Keratinocyte (primary cell): Measurements from ENCODE around the gene SFT2D1. TPM values are rescaled to one million over a fixed set of nuclear protein-coding genes. Genes with fewer than 3 reads are reported as not detected.

Experiments
- DNase-seq: peaks from one replicate; pipeline ENCODE4 v3.0.0-alpha.2; 2011; ENCODE audit warnings: low read depth, missing footprints, low spot score
- FAIRE-seq: peaks from 2 replicates; lab custom pipeline; 2011; peaks lifted over from hg19 to GRCh38; lab: Jason Lieb, UNC
- H2AFZ ChIP-seq: 2 replicates; pipeline ENCODE4 v1.6.0; 2012; ENCODE audit warnings: low read length, control low read depth, inconsistent platforms; ENCODE audit not compliant: control insufficient read depth
- H3K27ac ChIP-seq: 2 replicates; pipeline ENCODE4 v1.5.1; 2011; ENCODE audit warnings: low read length; ENCODE audit not compliant: control insufficient read depth, insufficient read depth
- H3K27me3 ChIP-seq: 3 replicates; pipeline ENCODE4 v1.6.0; 2011; ENCODE audit warnings: low read length; ENCODE audit not compliant: control insufficient read depth, insufficient read depth; ENCODE audit errors: extremely low read depth
- H3K36me3 ChIP-seq, 2 experiments: 2 replicates in 1 of 2; 3 replicates in 1 of 2; pipeline ENCODE4 v1.5.1; 2011; ENCODE audit warnings: low read length in 2 of 2, mild to moderate bottlenecking in 1 of 2; ENCODE audit not compliant: control insufficient read depth in 2 of 2, insufficient read depth in 2 of 2; ENCODE audit errors: extremely low read depth in 1 of 2
- H3K4me1 ChIP-seq: 3 replicates; pipeline ENCODE4 v1.5.1; 2011; ENCODE audit warnings: low read length; ENCODE audit not compliant: control insufficient read depth, insufficient read depth; ENCODE audit errors: extremely low read depth
- H3K4me2 ChIP-seq: 3 replicates; pipeline ENCODE4 v1.6.0; 2011; ENCODE audit warnings: low read depth, low read length; ENCODE audit not compliant: control insufficient read depth, insufficient read depth; ENCODE audit errors: extremely low read depth
- H3K4me3 ChIP-seq, 3 experiments: fragments of 200-600 bp in 1 of 3; sonication (generic) in 1 of 3; 2 replicates in 2 of 3; 3 replicates in 1 of 3; pipeline ENCODE4 v1.5.1; 2011 to 2016; ENCODE audit warnings: low read length in 3 of 3, mild to moderate bottlenecking in 3 of 3, control low read depth in 2 of 3, inconsistent platforms in 1 of 3, low read depth in 1 of 3, mixed read lengths in 1 of 3, mixed run types in 1 of 3, moderate library complexity in 1 of 3; ENCODE audit not compliant: control insufficient read depth in 2 of 3, insufficient read depth in 2 of 3; ENCODE audit errors: extremely low read depth in 1 of 3
- H3K79me2 ChIP-seq: 2 replicates; pipeline ENCODE4 v1.6.0; 2012; ENCODE audit warnings: low read length; ENCODE audit not compliant: control insufficient read depth, insufficient read depth
- H3K9ac ChIP-seq: 3 replicates; pipeline ENCODE4 v1.6.0; 2011; ENCODE audit warnings: low read length; ENCODE audit not compliant: control insufficient read depth, insufficient read depth; ENCODE audit errors: extremely low read depth
- H3K9me1 ChIP-seq: 3 replicates; pipeline ENCODE4 v1.6.0; 2011; ENCODE audit warnings: low read length; ENCODE audit not compliant: control insufficient read depth, insufficient read depth; ENCODE audit errors: extremely low read depth
- H3K9me3 ChIP-seq: 2 replicates; pipeline ENCODE4 v1.5.1; 2012; ENCODE audit warnings: low read depth, low read length; ENCODE audit not compliant: control insufficient read depth
- H4K20me1 ChIP-seq: 3 replicates; pipeline ENCODE4 v1.6.0; 2011; ENCODE audit warnings: low read length; ENCODE audit not compliant: control insufficient read depth, insufficient read depth; ENCODE audit errors: extremely low read depth
- CTCF ChIP-seq, 3 experiments: IDR thresholded peaks in 1 of 3; conservative IDR thresholded peaks in 1 of 3; optimal IDR thresholded peaks in 1 of 3; 2 replicates in 2 of 3; 3 replicates in 1 of 3; pipeline versions ENCODE3 to v1.5.1; 2011; ENCODE audit warnings: low read length in 3 of 3, mild to moderate bottlenecking in 3 of 3, moderate library complexity in 2 of 3, control low read depth in 1 of 3, inconsistent platforms in 1 of 3; ENCODE audit not compliant: insufficient read depth in 2 of 3; ENCODE audit errors: extremely low read depth in 1 of 3
- EZH2 ChIP-seq: IDR thresholded peaks from one replicate; pipeline ENCODE4 v1.6.1; 2012; ENCODE audit warnings: inconsistent platforms, mild to moderate bottlenecking, low read length, moderate library complexity
- dilution Hi-C: fragments of 300-500 bp; cut with MboI; formaldehyde crosslinking; loops from one replicate; pipeline ENCODE4 v1.7.0; 2020; ENCODE audit warnings: low sequenced_read_pairs; ENCODE audit not compliant: extremely low pct_ligation_motif_present
- polyA plus RNA-seq, 5 experiments: library from polyadenylated mRNA; depleted of rRNA in 3 of 5; stranded (reverse) in 3 of 5; stranded (forward) in 1 of 5; unstranded in 1 of 5; fragments of >200 nt; gene quantifications; 1 replicate in 1 of 5; 2 replicates in 3 of 5; 3 replicates in 1 of 5; pipeline versions ENCODE4 v1.2.1 to v1.2.3, GENCODE V29; 2011 to 2012; ENCODE audit warnings: missing spikeins in 2 of 5, low read depth in 1 of 5, low replicate concordance in 1 of 5

The SFT2D1 gene
- polyA plus RNA-seq, 1 donor (not counting 4 experiments of a cell fraction or from before 2014, with no cell fraction given): 84.3 TPM

- Histone ChIP-seq H3K27me3 (peaks cover 14% of the 10 kb centered on the region), H3K9me3 (no peaks in the 10 kb centered on the region), H3K4me2 (no peak overlapping the region), H3K36me3 (no peaks in the 10 kb centered on the region), H3K9me1 (no peaks in the 10 kb centered on the region), H3K27ac (no peak overlapping the region), H3K79me2 (no peaks in the 10 kb centered on the region), H3K4me1 (no peaks in the 10 kb centered on the region), H3K4me3 (no peak overlapping the region), H2AFZ (no peak overlapping the region), H3K9ac (no peak overlapping the region), H4K20me1 (no peaks in the 10 kb centered on the region)
- FAIRE-seq (no peak), DNase-seq (no peak)
- dilution Hi-C loops: no loop called here
- TF ChIP-seq EZH2: no peak
- TF ChIP-seq CTCF (optimal IDR thresholded peaks at IDR 0.05 in 1 of 3, IDR thresholded peaks at IDR 0.05 in 1 of 3, conservative IDR thresholded peaks at IDR 0.05 in 1 of 3; ENCODE audit: extremely low read depth in 1 of 3, insufficient read depth in 2 of 3, low read length in 3 of 3): peak; percentile 63 to 84 (median 65)
Measured at GRCh38 chr6:166313255-166314070, 28.9 kb downstream of the SFT2D1 start.

DNA sequence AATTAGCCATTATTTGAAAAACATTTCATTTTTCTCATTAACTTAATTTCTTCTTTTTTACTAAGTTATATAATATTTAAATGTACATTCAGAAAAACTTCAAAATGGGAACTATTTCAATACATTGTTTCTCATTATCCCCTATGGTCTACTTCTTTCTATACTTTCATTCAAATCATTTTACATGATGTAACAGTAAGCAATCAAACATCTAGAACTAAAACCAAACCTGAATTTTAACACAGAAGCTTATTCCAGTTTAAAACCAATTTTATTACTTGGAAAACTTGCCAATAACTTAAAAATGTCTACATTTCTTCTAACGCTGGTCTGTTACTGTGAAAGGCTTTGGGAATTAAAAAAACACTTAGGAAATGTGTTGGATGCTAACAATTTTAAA lies 29.5 kb downstream of the SFT2D1 start:
- TF ChIP-seq EZH2: no peak
- TF ChIP-seq CTCF (optimal IDR thresholded peaks at IDR 0.05 in 1 of 3, IDR thresholded peaks at IDR 0.05 in 1 of 3, conservative IDR thresholded peaks at IDR 0.05 in 1 of 3; ENCODE audit: extremely low read depth in 1 of 3, insufficient read depth in 2 of 3, low read length in 3 of 3): no peak
- Histone ChIP-seq H2AFZ (no peak overlapping the region), H3K4me2 (no peak overlapping the region), H3K27me3 (peaks cover 20% of the 10 kb centered on the region), H3K9me3 (no peaks in the 10 kb centered on the region), H3K9me1 (no peaks in the 10 kb centered on the region), H3K79me2 (no peaks in the 10 kb centered on the region), H3K9ac (no peak overlapping the region), H3K36me3 (no peaks in the 10 kb centered on the region), H3K4me3 (no peak overlapping the region), H4K20me1 (no peaks in the 10 kb centered on the region), H3K27ac (no peak overlapping the region), H3K4me1 (no peaks in the 10 kb centered on the region)
- DNase-seq (no peak), FAIRE-seq (no peak)
- dilution Hi-C loops: no loop called here
